Cardiac fibroblast (primary cell): ENCODE measurements around the gene CYTL1.
A peak's percentile ranks its signal among the peaks of the same experiment; 100 is the strongest.
"Not testable (repeated sequence)": the region's sequence is repeated elsewhere in the genome, so short reads cannot be mapped to it uniquely, and the experiment has no call there.

Source experiments
- DNase-seq, 2 donors: peaks; one replicate each; pipeline versions ENCODE4 v3.0.0 to v3.0.0-alpha.2; 2010; ENCODE audit warnings: low read depth in 2 of 2
- H3K4me3 ChIP-seq, 2 donors: replicated peaks in 1 of 2; 1 replicate in 1 of 2; 2 replicates in 1 of 2; pipeline ENCODE4 v1.5.1; 2011; ENCODE audit warnings: low read depth in 2 of 2, low read length in 2 of 2, mild to moderate bottlenecking in 2 of 2, moderate library complexity in 1 of 2
- TF ChIP-seq, protein P1 (sequence below): IDR thresholded peaks from one replicate; pipeline ENCODE4 v1.5.1; 2011; ENCODE audit warnings: low read depth, mild to moderate bottlenecking, low read length, inconsistent platforms

Gene CYTL1

DNA sequence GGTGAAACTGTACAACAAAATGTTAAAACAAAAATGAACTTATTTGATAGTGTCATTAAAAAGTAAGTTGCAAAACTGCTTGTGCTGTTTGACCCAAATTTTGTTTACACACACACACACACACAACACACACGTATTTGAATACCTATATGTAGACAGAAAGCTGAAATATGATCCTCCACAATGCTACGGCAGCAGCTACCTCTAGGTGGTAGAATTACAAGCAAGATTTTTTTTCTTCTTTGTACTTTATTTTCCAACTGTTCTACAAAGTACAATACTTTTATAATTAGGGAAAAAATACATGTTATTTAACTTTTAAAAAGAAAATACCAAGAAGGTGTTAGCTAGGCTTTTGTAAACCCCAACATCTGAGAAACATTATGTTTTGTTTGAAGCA lies 1.2 kb downstream of the CYTL1 start:
- H3K4me3 ChIP-seq, result no peak overlapping the region
- peak in 1 of 2 donors; percentile 11 for DNase-seq
- TF ChIP-seq, protein P1, sequence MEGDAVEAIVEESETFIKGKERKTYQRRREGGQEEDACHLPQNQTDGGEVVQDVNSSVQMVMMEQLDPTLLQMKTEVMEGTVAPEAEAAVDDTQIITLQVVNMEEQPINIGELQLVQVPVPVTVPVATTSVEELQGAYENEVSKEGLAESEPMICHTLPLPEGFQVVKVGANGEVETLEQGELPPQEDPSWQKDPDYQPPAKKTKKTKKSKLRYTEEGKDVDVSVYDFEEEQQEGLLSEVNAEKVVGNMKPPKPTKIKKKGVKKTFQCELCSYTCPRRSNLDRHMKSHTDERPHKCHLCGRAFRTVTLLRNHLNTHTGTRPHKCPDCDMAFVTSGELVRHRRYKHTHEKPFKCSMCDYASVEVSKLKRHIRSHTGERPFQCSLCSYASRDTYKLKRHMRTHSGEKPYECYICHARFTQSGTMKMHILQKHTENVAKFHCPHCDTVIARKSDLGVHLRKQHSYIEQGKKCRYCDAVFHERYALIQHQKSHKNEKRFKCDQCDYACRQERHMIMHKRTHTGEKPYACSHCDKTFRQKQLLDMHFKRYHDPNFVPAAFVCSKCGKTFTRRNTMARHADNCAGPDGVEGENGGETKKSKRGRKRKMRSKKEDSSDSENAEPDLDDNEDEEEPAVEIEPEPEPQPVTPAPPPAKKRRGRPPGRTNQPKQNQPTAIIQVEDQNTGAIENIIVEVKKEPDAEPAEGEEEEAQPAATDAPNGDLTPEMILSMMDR, result no peak

GRCh38 chr4:5014007-5014682 lies 5.1 kb downstream of the CYTL1 start:
- no peak overlapping the region for H3K4me3 ChIP-seq
- TF ChIP-seq, protein P1, result no peak
- no peak for DNase-seq

DNA sequence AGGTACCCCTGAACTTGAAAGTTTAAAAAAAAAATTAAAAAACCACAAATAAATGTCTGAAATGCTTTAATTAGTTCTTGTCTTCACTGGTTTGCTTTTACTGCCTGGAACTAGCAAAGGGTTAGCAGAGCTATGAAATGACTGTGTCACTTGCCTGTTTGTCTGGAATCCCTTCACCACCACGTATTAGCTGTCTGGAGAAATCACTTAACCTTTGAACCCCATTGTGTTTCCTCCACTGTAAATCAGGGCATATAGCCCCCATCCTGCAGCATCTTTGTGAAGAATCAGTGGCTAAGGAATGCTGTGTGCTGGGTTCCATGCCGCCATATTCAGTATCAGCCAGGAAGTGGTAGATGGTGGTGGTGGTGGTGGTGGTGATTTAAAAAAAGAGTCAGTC lies 6.3 kb downstream of the CYTL1 start:
- DNase-seq, result no peak
- TF ChIP-seq, protein P1, result no peak
- H3K4me3 ChIP-seq, result no peak overlapping the region

GRCh38 chr4:5012244-5012898 lies 6.9 kb downstream of the CYTL1 start:
- DNase-seq, result no peak
- TF ChIP-seq, protein P1, result no peak
- H3K4me3 ChIP-seq, result no peak overlapping the region

GRCh38 chr4:5010984-5011383 lies 8.3 kb downstream of the CYTL1 start:
- TF ChIP-seq, protein P1, result no peak
- no peak for DNase-seq

DNA sequence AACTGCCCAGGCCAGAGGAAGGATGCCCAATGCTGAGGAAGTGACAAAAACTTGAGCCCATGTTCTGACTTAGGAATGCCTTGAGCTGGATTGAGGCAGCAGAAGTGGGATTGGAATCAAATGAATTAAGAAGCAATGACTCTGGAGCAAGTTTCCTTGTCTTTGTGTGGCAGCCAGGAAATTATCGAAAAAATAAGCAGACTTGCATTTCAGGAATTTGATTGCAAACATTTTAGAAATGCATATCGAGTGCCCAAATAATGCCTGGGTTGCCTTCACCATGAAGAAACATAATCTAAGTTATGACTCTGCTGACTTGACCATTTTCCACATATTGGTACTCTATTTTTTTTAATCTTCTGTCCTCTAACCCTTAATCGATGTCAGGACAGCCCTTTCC lies 9.5 kb downstream of the CYTL1 start:
- TF ChIP-seq, protein P1, result no peak
- H3K4me3 ChIP-seq, result no peak overlapping the region
- DNase-seq, result no peak

More at GRCh38 chr4:5010984-5011383, 8.3 kb downstream of the CYTL1 start:
- H3K4me3 ChIP-seq, result no peak overlapping the region

DNA sequence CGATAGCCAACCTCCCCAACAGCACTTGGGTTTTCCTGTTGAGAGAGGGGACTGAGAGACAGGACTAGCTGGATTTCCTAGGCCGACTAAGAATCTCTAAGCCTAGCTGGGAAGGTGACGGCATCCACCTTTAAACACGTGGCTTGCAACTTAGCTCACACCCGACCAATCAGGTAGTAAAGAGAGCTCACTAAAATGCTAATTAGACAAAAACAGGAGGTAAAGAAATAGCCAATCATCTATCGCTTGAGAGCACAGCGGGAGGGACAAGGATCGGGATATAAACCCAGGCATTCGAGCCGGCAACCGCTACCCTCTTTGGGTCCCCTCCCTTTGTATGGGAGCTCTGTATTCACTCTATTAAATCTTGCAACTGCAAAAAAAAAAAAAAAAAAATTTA lies 12.3 kb downstream of the CYTL1 start:
- not testable (repeated sequence) for H3K4me3 ChIP-seq, DNase-seq
